Activated CD4-positive, alpha-beta T cell treated with anti-CD3 and anti-CD28 coated beads for 1 hour (primary cell): Measurements from ENCODE around the gene SKA1.
"Not testable (repeated sequence)": the region's sequence is repeated elsewhere in the genome, so short reads cannot be mapped to it uniquely, and the experiment has no call there.

Source experiments
- DNase-seq: peaks from one replicate; pipeline ENCODE4 v3.0.0-alpha.2; 2020

SKA1 gene

GRCh38 chr18:50432915-50433314 lies 58.1 kb downstream of the SKA1 start:
- DNase-seq = no peak

- DNase-seq = not testable (repeated sequence)
These were observed 61.9 kb downstream of the SKA1 start for GRCh38 chr18:50436742-50437141.

GRCh38 chr18:50439460-50440015 lies 64.7 kb downstream of the SKA1 start:
- DNase-seq = no peak

DNA sequence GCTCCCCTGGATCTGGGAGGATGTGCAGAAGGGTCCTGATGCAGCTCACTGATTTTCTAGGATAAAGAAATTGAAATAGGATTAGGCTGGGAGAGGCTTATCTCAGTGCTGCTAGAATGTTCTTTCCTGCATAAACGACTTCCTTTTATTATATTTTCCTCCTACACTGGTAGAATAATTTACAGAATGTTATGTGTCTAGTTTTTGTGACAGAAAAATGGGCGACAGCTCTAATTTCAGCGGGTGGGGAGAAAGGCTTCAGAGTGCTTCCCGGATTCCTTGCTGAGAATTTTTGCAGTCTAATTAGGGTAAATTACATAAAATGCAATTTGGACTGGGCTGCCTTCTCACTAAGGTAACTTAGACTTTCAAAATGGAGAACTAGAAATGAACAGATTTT lies 66.2 kb downstream of the SKA1 start:
- DNase-seq = no peak

- no peak for DNase-seq
These were observed 66.7 kb downstream of the SKA1 start for GRCh38 chr18:50441501-50441900.
